Breast epithelium (tissue), 4 donors: ENCODE measurements around the gene YY1. TPM values are rescaled to one million over a fixed set of nuclear protein-coding genes. Genes with fewer than 3 reads are reported as not detected.
"Not testable (repeated sequence)": the region's sequence is repeated elsewhere in the genome, so short reads cannot be mapped to it uniquely, and the experiment has no call there.

Experiments used
- DNase-seq, 2 donors: peaks; one replicate each; pipeline ENCODE4 v3.0.0-alpha.2; 2019; ENCODE audit warnings: low spot score in 2 of 2
- H3K27ac ChIP-seq, 2 donors: fragments of 200-600 bp; sonication (generic) in 1 of 2; one replicate each; pipeline ENCODE4 v1.5.1; 2016 to 2019; ENCODE audit warnings: mild to moderate bottlenecking in 1 of 2
- H3K27me3 ChIP-seq, 2 donors: fragments of 200-600 bp; sonication (generic) in 1 of 2; one replicate each; pipeline versions ENCODE4 v1.5.1 to v1.6.0; 2017 to 2019; ENCODE audit warnings: control low read depth in 1 of 2, mild to moderate bottlenecking in 1 of 2
- H3K36me3 ChIP-seq: fragments of 200-600 bp; one replicate; pipeline ENCODE4 v1.5.1; 2019
- H3K4me1 ChIP-seq, 2 donors: fragments of 200-600 bp; sonication (generic); one replicate each; pipeline ENCODE4 v1.5.1; 2016 to 2019; ENCODE audit warnings: control low read depth in 1 of 2
- H3K4me3 ChIP-seq, 3 donors: fragments of 200-600 bp; sonication (generic); 1 replicate in 2 of 3; 2 replicates in 1 of 3; pipeline ENCODE4 v1.5.1; 2016 to 2019; ENCODE audit warnings: mild to moderate bottlenecking in 3 of 3, moderate library complexity in 2 of 3
- H3K9me3 ChIP-seq, 2 donors: fragments of 200-600 bp; sonication (generic) in 1 of 2; one replicate each; pipeline ENCODE4 v1.5.1; 2016 to 2019; ENCODE audit warnings: control low read depth in 1 of 2
- POLR2A ChIP-seq: fragments of 450-650 bp; IDR thresholded peaks from one replicate; pipeline ENCODE4 v1.6.1; 2016; ENCODE audit warnings: antibody characterized with exemption, mild to moderate bottlenecking, moderate library complexity
- POLR2AphosphoS5 ChIP-seq, 3 donors: sonication (generic); formaldehyde crosslinking; IDR thresholded peaks; one replicate each; pipeline ENCODE4 v1.6.1; 2017; ENCODE audit warnings: antibody characterized with exemption in 3 of 3
- intact Hi-C: fragments of 100-400 bp; cut with DNase I; formaldehyde crosslinking; loops from one replicate; pipeline ENCODE4 v1.15.1; 2023; ENCODE audit warnings: low total_unique reads
- total RNA-seq, 3 donors: library from RNA; depleted of rRNA; stranded (reverse); fragments of >200 nt; gene quantifications; one replicate each; pipeline ENCODE4 v1.1.0, GENCODE V29; 2016
- TF ChIP-seq, protein P1 (sequence below), 3 donors: fragments of 450-650 bp; IDR thresholded peaks; one replicate each; pipeline ENCODE4 v1.5.1; 2016 to 2017; ENCODE audit warnings: antibody characterized with exemption in 3 of 3, mild to moderate bottlenecking in 3 of 3, moderate library complexity in 3 of 3

Gene YY1
- total RNA-seq, 3 donors from 2014 or later, result 46.2 to 61.2 (median 50.6) TPM

DNA sequence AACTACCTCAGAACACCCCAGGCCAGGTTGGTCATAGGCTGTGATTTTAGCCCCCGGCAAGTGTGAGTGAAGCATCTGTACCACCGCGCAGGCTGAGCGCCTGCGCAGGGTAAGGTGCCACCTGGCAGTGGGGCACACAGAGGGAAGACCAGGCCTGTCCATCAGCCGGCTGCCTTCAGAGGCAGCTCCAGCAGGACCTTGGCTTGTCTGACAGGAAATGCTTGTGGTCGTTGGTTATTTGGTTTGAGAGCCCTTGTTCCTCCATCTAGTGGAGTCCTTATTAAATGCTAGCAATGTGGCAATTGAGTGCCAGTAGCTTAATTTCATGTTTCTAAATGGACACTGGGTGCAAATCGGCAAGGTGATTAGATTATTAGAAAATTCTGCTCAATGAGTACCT lies 39.8 kb downstream of the YY1 start:
- no peaks in the 10 kb centered on the region for H3K36me3 ChIP-seq
- H3K27me3 ChIP-seq, result no peaks in the 10 kb centered on the region
- TF ChIP-seq POLR2AphosphoS5 (IDR thresholded peaks at IDR 0.05) (peak in 1 of 3 donors; percentile 14), POLR2A (no peak)
- intact Hi-C loops, result no loop called here
- H3K4me1 ChIP-seq, result peaks cover 7 to 16% of the 10 kb centered on the region in 2 donors
- H3K27ac ChIP-seq, result peak overlapping the region; percentile 5 to 29
- DNase-seq, result no peak
- H3K9me3 ChIP-seq, result no peaks in the 10 kb centered on the region
- no peak overlapping the region for H3K4me3 ChIP-seq

DNA sequence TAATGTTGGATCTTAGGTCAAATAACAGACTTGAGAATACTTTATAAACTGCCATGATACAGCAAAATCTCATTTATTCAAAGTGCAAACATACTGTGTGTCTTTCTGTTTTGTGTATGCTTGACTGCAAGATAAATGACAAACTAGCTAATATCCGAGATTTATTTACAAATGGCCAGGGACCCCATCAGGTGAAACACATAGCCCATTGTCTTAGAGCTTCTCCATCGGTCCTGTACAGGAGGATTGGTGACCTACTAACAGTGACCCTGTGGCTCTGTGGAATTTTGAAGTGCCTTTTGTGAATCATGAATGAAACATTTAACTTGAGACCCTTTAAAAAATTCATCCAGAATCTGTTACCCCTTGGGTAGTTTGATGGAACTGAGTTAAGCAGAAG lies 40.2 kb downstream of the YY1 start:
- intact Hi-C loops, result no loop called here
- Histone ChIP-seq H3K27ac (peak overlapping the region; percentile 5 to 29), H3K4me3 (no peak overlapping the region), H3K4me1 (peaks cover 7 to 16% of the 10 kb centered on the region in 2 donors), H3K36me3 (no peaks in the 10 kb centered on the region), H3K9me3 (no peaks in the 10 kb centered on the region), H3K27me3 (no peaks in the 10 kb centered on the region)
- TF ChIP-seq POLR2AphosphoS5 (IDR thresholded peaks at IDR 0.05) (no peak), POLR2A (no peak)
- TF ChIP-seq, protein P1, sequence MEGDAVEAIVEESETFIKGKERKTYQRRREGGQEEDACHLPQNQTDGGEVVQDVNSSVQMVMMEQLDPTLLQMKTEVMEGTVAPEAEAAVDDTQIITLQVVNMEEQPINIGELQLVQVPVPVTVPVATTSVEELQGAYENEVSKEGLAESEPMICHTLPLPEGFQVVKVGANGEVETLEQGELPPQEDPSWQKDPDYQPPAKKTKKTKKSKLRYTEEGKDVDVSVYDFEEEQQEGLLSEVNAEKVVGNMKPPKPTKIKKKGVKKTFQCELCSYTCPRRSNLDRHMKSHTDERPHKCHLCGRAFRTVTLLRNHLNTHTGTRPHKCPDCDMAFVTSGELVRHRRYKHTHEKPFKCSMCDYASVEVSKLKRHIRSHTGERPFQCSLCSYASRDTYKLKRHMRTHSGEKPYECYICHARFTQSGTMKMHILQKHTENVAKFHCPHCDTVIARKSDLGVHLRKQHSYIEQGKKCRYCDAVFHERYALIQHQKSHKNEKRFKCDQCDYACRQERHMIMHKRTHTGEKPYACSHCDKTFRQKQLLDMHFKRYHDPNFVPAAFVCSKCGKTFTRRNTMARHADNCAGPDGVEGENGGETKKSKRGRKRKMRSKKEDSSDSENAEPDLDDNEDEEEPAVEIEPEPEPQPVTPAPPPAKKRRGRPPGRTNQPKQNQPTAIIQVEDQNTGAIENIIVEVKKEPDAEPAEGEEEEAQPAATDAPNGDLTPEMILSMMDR (IDR thresholded peaks at IDR 0.05), result no peak
- DNase-seq, result no peak

DNA sequence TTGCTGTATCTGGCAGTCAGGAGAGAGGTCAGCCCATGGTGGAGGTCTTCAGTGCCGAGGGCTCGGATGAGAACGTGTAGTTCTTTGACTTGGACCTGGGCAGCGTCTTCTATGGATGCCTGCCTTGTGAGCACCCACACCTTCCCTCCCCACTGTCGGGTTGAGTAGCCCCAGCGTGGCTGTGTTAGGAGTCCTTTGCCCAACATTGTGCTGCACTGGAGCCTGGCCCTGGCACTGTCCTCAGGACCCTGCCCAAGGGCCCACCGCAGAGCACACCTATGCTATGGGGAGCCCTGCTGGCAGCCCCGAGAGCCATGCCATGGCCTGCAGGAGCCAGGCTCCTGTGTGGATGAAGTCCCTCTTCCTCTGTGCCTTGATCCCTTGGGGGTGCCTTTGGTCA lies 40.6 kb downstream of the YY1 start:
- intact Hi-C loops, result no loop called here
- H3K4me1 ChIP-seq, result peaks cover 7 to 16% of the 10 kb centered on the region in 2 donors
- no peak for DNase-seq
- no peaks in the 10 kb centered on the region for H3K9me3 ChIP-seq
- peak overlapping the region in 1 of 2 donors; percentile 29 for H3K27ac ChIP-seq
- no peaks in the 10 kb centered on the region for H3K27me3 ChIP-seq
- TF ChIP-seq, protein P1 (IDR thresholded peaks at IDR 0.05), result no peak
- TF ChIP-seq POLR2A (no peak), POLR2AphosphoS5 (IDR thresholded peaks at IDR 0.05) (no peak)
- H3K36me3 ChIP-seq, result no peaks in the 10 kb centered on the region
- H3K4me3 ChIP-seq, result no peak overlapping the region

DNA sequence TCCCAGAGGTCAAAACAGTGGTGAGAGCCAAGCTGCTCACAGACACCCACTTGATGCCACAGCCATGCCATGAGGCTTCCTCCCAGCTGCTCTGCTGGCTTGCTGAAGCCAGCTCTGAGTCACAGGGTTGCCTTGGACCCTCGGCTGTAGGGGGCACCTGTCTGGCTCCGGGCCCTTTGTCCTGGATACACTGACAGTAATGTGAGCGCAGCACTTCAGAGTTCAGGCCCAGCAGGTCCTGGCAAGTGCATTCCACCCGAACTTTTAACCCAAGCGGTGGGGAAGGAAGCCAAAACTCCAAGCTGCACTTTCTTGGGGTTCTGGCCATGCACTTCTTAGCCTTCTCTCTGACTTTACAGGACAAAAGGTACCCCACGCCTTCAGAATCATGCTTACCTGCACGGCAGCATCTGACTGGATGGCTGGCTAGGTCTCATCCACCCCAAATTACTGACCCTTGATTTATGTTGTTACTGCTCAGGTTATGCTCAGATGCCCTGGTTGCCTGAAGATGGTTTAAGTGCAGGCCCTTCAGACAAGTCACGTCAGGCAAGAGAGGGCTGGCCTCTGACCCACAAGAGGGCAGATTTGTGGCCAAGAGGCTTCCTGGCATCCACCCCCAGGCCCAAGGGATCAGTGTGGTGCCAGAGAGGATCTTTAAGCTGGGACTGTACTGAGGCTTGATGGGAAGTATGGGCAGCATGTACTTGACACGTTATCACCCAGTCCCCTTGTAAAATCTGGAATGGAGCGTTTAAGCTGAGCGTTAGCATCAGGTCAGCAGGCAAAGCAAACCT lies 42.5 kb downstream of the YY1 start:
- peak overlapping the region in 1 of 2 donors; percentile 53 for H3K27ac ChIP-seq
- H3K9me3 ChIP-seq, result no peaks in the 10 kb centered on the region
- no peak for TF ChIP-seq POLR2A
- no peaks in the 10 kb centered on the region for H3K36me3 ChIP-seq
- no peaks in the 10 kb centered on the region for H3K27me3 ChIP-seq
- intact Hi-C loops, result no loop called here
- DNase-seq, result peak in 1 of 2 donors; percentile 45
- H3K4me1 ChIP-seq, result peaks cover 11 to 16% of the 10 kb centered on the region in 2 donors
- H3K4me3 ChIP-seq, result no peak overlapping the region

DNA sequence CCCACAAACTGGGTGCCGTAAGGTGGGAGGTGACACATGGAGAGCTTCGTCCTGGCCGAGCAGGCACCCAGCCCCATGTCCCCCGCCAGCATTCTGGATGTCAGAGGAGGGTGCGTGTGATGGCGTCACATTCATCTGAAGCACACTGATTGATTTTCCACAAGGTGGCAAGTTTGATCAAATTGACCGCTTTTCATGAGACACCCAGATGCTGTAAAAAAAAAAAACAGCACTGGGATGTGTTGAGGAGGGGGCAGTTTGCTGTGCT lies 43.1 kb downstream of the YY1 start:
- H3K4me3 ChIP-seq, result no peak overlapping the region
- H3K27me3 ChIP-seq, result no peaks in the 10 kb centered on the region
- intact Hi-C loops, result no loop called here
- no peak for DNase-seq
- peak overlapping the region in 1 of 2 donors; percentile 53 for H3K27ac ChIP-seq
- peaks cover 11 to 16% of the 10 kb centered on the region in 2 donors for H3K4me1 ChIP-seq
- no peaks in the 10 kb centered on the region for H3K36me3 ChIP-seq
- no peaks in the 10 kb centered on the region for H3K9me3 ChIP-seq
- TF ChIP-seq, protein P1 (IDR thresholded peaks at IDR 0.05), result no peak
- TF ChIP-seq POLR2AphosphoS5 (IDR thresholded peaks at IDR 0.05) (no peak), POLR2A (no peak)

DNA sequence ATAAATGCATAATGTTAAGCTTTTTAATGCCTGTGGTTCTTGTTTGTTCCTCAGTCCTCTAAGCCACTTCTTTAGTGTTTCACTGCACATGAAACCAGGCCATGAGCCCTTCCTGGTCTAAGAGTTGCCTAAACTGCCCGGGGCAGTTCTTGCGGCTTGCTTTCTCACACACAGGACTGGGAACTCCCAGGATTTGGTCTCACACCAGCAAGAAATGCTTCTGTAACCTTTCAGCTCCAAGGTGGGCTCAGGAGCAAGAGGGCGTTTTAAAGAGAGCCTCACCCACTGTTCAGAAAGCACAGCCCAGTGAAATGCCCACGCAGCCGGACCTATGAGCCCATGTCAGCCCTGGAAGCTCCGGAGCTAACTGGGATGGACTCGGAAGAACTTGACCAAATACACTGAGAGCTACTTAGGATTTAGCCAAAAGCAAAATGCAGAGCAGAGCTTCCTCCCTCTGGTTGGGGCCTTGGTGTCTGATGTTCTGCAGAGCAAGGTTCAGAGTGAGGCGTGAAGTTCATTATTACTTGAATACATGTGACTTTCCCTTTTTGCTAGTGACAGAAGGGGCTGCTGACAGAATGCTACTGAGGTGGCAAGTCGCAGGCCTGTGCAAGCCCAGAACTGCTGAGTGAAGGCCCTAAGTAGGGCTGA lies 43.9 kb downstream of the YY1 start:
- no peaks in the 10 kb centered on the region for H3K9me3 ChIP-seq
- H3K27me3 ChIP-seq, result no peaks in the 10 kb centered on the region
- peak in 1 of 2 donors; percentile 57 for DNase-seq
- no peak overlapping the region for H3K4me3 ChIP-seq
- H3K27ac ChIP-seq, result peak overlapping the region; percentile 44 to 50
- intact Hi-C loops, result no loop called here
- TF ChIP-seq, protein P1 (IDR thresholded peaks at IDR 0.05), result no peak
- TF ChIP-seq POLR2AphosphoS5 (IDR thresholded peaks at IDR 0.05) (no peak), POLR2A (no peak)
- H3K36me3 ChIP-seq, result no peaks in the 10 kb centered on the region
- peaks cover 11 to 16% of the 10 kb centered on the region in 2 donors for H3K4me1 ChIP-seq

DNA sequence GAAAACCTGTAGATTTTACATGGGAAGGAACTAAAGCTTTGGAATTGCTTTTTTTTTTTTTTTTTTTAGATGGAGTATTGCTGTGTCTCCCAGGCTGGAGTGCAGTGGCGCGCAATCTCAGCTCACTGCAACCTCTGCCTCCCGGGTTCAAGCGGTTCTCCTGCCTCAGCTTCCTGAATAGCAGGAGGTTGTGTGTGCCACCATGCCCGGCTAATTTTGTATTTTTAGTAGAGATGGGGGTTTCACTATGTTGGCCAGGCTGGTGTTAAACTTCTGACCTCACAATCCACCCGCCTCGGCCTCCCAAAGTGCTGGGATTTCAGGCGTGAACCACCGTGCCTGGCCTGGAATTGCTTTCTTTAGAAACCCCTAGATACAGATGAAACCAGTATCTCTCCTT lies 44.5 kb downstream of the YY1 start:
- H3K4me3 ChIP-seq, result not testable (repeated sequence)

More for the DNA sequence above, 44.5 kb downstream of the YY1 start:
- H3K36me3 ChIP-seq, H3K9me3 ChIP-seq, intact Hi-C loops, DNase-seq, H3K27me3 ChIP-seq: not testable (repeated sequence)
- peaks cover 10 to 13% of the 10 kb centered on the region in 2 donors for H3K4me1 ChIP-seq
- peak overlapping the region in 1 of 2 donors; percentile 50 for H3K27ac ChIP-seq
